H1 (cell line): ENCODE measurements around the gene SHISAL1. TPM values are rescaled to one million over a fixed set of nuclear protein-coding genes. Genes with fewer than 3 reads are reported as not detected.
A peak's percentile ranks its signal among the peaks of the same experiment; 100 is the strongest.

Source experiments
- CTCF ChIA-PET: fragments of 300-600 bp; sonication (Branson Sonifier 250); formaldehyde crosslinking; loops from one replicate; lab custom pipeline; 2021; ENCODE audit not compliant: partially characterized antibody; lab: Charles Lee
- POLR2A ChIA-PET: fragments of 300-600 bp; sonication (Branson Sonifier 250); formaldehyde crosslinking; loops from one replicate; lab custom pipeline; 2021; ENCODE audit warnings: inconsistent platforms; ENCODE audit not compliant: partially characterized antibody; lab: Charles Lee
- DNase-seq, 2 experiments: peaks; one replicate each; pipeline versions ENCODE4 v3.0.0 to v3.0.0-alpha.2; 2010 to 2022; ENCODE audit warnings: low spot score in 2 of 2, low read depth in 1 of 2, mixed read lengths in 1 of 2
- FAIRE-seq: peaks from 2 replicates; lab custom pipeline; 2011; peaks lifted over from hg19 to GRCh38; lab: Jason Lieb, UNC
- H2AFZ ChIP-seq: 2 replicates; pipeline ENCODE4 v1.8.1; 2012; ENCODE audit warnings: low read length, inconsistent platforms
- H2AK5ac ChIP-seq: 2 replicates; pipeline ENCODE4 v1.6.1; 2013; ENCODE audit warnings: low read depth, low read length
- H2BK120ac ChIP-seq: replicated peaks from 2 replicates; pipeline ENCODE3; 2013; ENCODE audit warnings: low read depth, low read length, inconsistent platforms
- H2BK12ac ChIP-seq: 2 replicates; pipeline ENCODE4 v1.6.1; 2013; ENCODE audit warnings: low read depth, low read length
- H2BK15ac ChIP-seq: 2 replicates; pipeline ENCODE4 v1.6.1; 2013; ENCODE audit warnings: low read length
- H2BK20ac ChIP-seq: 2 replicates; pipeline ENCODE4 v1.6.1; 2013; ENCODE audit warnings: low read length
- H2BK5ac ChIP-seq: 2 replicates; pipeline ENCODE4 v1.6.1; 2013; ENCODE audit warnings: low read depth, low read length
- H3K14ac ChIP-seq: 2 replicates; pipeline ENCODE4 v1.6.1; 2013; ENCODE audit warnings: inconsistent platforms; ENCODE audit not compliant: insufficient read length
- H3K18ac ChIP-seq: 2 replicates; pipeline ENCODE4 v1.6.1; 2013; ENCODE audit warnings: low read length; ENCODE audit errors: extremely low read depth
- H3K23ac ChIP-seq: 2 replicates; pipeline ENCODE4 v1.6.1; 2013; ENCODE audit warnings: inconsistent platforms; ENCODE audit not compliant: insufficient read length
- H3K23me2 ChIP-seq: 2 replicates; pipeline ENCODE4 v1.6.1; 2013; ENCODE audit warnings: low read depth, low read length
- H3K27ac ChIP-seq: 2 replicates; pipeline ENCODE4 v1.6.1; 2011; ENCODE audit warnings: low read depth, low read length, inconsistent platforms
- H3K27me3 ChIP-seq, 4 experiments: replicated peaks in 1 of 4; 1 replicate in 1 of 4; 2 replicates in 3 of 4; pipeline versions ENCODE4 v1.6.1 to v1.8.1; 2011 to 2013; ENCODE audit warnings: low read length in 3 of 4, mild to moderate bottlenecking in 3 of 4, inconsistent platforms in 2 of 4, mixed read lengths in 2 of 4, moderate library complexity in 1 of 4; ENCODE audit not compliant: control insufficient read depth in 3 of 4, insufficient read depth in 3 of 4; ENCODE audit errors: extremely low read depth in 1 of 4
- H3K36me3 ChIP-seq, 4 experiments: 2 replicates each; pipeline versions ENCODE4 v1.6.1 to v1.8.1; 2011 to 2013; ENCODE audit warnings: mild to moderate bottlenecking in 4 of 4, low read length in 3 of 4, moderate library complexity in 2 of 4, control low read depth in 1 of 4, inconsistent platforms in 1 of 4; ENCODE audit not compliant: insufficient read depth in 4 of 4, control insufficient read depth in 2 of 4
- H3K4ac ChIP-seq: replicated peaks from 2 replicates; pipeline ENCODE3; 2013; ENCODE audit warnings: low read length, low read depth, mixed read lengths, inconsistent platforms; ENCODE audit not compliant: insufficient read length
- H3K4me1 ChIP-seq, 4 experiments: replicated peaks in 1 of 4; 1 replicate in 1 of 4; 2 replicates in 3 of 4; pipeline versions ENCODE4 v1.6.1 to v1.8.1; 2011 to 2013; ENCODE audit warnings: low read length in 3 of 4, inconsistent platforms in 2 of 4, mixed read lengths in 1 of 4; ENCODE audit not compliant: insufficient read depth in 4 of 4, control insufficient read depth in 3 of 4
- H3K4me2 ChIP-seq, 2 experiments: 2 replicates each; pipeline versions ENCODE4 v1.6.1 to v1.8.1; 2011 to 2013; ENCODE audit warnings: low read depth in 2 of 2, low read length in 2 of 2, control low read depth in 1 of 2, inconsistent platforms in 1 of 2, mild to moderate bottlenecking in 1 of 2; ENCODE audit not compliant: insufficient read depth in 1 of 2
- H3K4me3 ChIP-seq, 4 experiments: fragments of 200-600, 300-600 bp in 1 of 4; sonication (generic), shearing (Covaris generic), sonication (Bioruptor Twin) in 1 of 4; 2 replicates each; pipeline versions ENCODE4 v1.5.1 to v1.8.1; 2011 to 2016; ENCODE audit warnings: low read length in 4 of 4, low read depth in 3 of 4, control low read depth in 2 of 4, inconsistent platforms in 2 of 4, mild to moderate bottlenecking in 2 of 4, mixed read lengths in 1 of 4, moderate library complexity in 1 of 4; ENCODE audit not compliant: insufficient read depth in 2 of 4; ENCODE audit errors: extremely low read depth in 1 of 4
- H3K56ac ChIP-seq: replicated peaks from 2 replicates; pipeline ENCODE3; 2013; ENCODE audit warnings: low read depth, mild to moderate bottlenecking, mixed read lengths, low read length, inconsistent platforms; ENCODE audit not compliant: insufficient read length
- H3K79me1 ChIP-seq: 2 replicates; pipeline ENCODE4 v1.6.1; 2013; ENCODE audit warnings: low read depth, low read length, control low read depth
- H3K79me2 ChIP-seq, 2 experiments: 2 replicates each; pipeline versions ENCODE4 v1.6.1 to v1.8.1; 2012 to 2013; ENCODE audit warnings: low read length in 2 of 2, mild to moderate bottlenecking in 2 of 2, inconsistent platforms in 1 of 2; ENCODE audit not compliant: insufficient read depth in 2 of 2, control insufficient read depth in 1 of 2
- H3K9ac ChIP-seq, 4 experiments: replicated peaks in 1 of 4; 1 replicate in 1 of 4; 2 replicates in 3 of 4; pipeline versions ENCODE4 v1.6.1 to v1.8.1; 2011 to 2013; ENCODE audit warnings: low read depth in 3 of 4, low read length in 3 of 4, control low read depth in 2 of 4, mild to moderate bottlenecking in 2 of 4, moderate library complexity in 2 of 4, inconsistent platforms in 1 of 4; ENCODE audit errors: extremely low read depth in 1 of 4
- H3K9me3 ChIP-seq, 2 experiments: 2 replicates each; pipeline versions ENCODE4 v1.6.1 to v1.8.1; 2012 to 2013; ENCODE audit warnings: mild to moderate bottlenecking in 2 of 2, moderate library complexity in 2 of 2, control low read depth in 1 of 2, inconsistent platforms in 1 of 2, low read depth in 1 of 2, low read length in 1 of 2, mixed read lengths in 1 of 2; ENCODE audit not compliant: insufficient read depth in 2 of 2
- H4K20me1 ChIP-seq, 2 experiments: replicated peaks in 1 of 2; 2 replicates each; pipeline versions ENCODE3 to v1.8.1; 2011 to 2013; ENCODE audit warnings: inconsistent platforms in 2 of 2, low read length in 2 of 2, mild to moderate bottlenecking in 1 of 2; ENCODE audit not compliant: insufficient read depth in 2 of 2, control insufficient read depth in 1 of 2
- H4K5ac ChIP-seq: 2 replicates; pipeline ENCODE4 v1.6.1; 2013; ENCODE audit warnings: low read length, low read depth, mixed read lengths, inconsistent platforms; ENCODE audit not compliant: insufficient read length
- H4K8ac ChIP-seq: 2 replicates; pipeline ENCODE4 v1.8.0; 2013; ENCODE audit warnings: mild to moderate bottlenecking, moderate library complexity, low read length, inconsistent platforms; ENCODE audit not compliant: insufficient read depth; ENCODE audit errors: extremely low read depth
- H4K91ac ChIP-seq: replicated peaks from 2 replicates; pipeline ENCODE3; 2013; ENCODE audit warnings: low read length, mixed read lengths, inconsistent platforms; ENCODE audit not compliant: insufficient read length
- CEBPB ChIP-seq: IDR thresholded peaks from 2 replicates; pipeline ENCODE4 v1.6.1; 2012; ENCODE audit warnings: low read depth, low read length
- CHD1 ChIP-seq: IDR thresholded peaks from 2 replicates; pipeline ENCODE4 v1.6.1; 2012; ENCODE audit warnings: low read depth, low read length, improper control_type of control experiment
- CTBP2 ChIP-seq: IDR thresholded peaks from 2 replicates; pipeline ENCODE4 v1.7.0; 2011; ENCODE audit warnings: borderline replicate concordance, mild to moderate bottlenecking, moderate library complexity, mixed read lengths, low read length; ENCODE audit not compliant: insufficient read depth, insufficient read length
- KDM1A ChIP-seq: fragments of 200-600, 300-600 bp; sonication (generic); IDR thresholded peaks from 2 replicates; pipeline ENCODE4 v1.7.1; 2016; ENCODE audit warnings: mild to moderate bottlenecking, low read length, borderline replicate concordance
- KDM4A ChIP-seq: IDR thresholded peaks from one replicate; pipeline ENCODE4 v1.7.1; 2012; ENCODE audit warnings: low read depth, mild to moderate bottlenecking, moderate library complexity, low read length, inconsistent platforms; ENCODE audit not compliant: severe bottlenecking
- POU5F1 ChIP-seq: IDR thresholded peaks from 2 replicates; pipeline ENCODE4 v1.6.1; 2011; ENCODE audit warnings: low read depth, mild to moderate bottlenecking, low read length, moderate library complexity
- RAD21 ChIP-seq, 2 experiments: IDR thresholded peaks in 1 of 2; conservative IDR thresholded peaks in 1 of 2; 2 replicates each; pipeline ENCODE4 v1.6.1; 2011; ENCODE audit warnings: low read depth in 2 of 2, low read length in 2 of 2, improper control_type of control experiment in 1 of 2, inconsistent platforms in 1 of 2, mild to moderate bottlenecking in 1 of 2, moderate library complexity in 1 of 2
- SIRT6 ChIP-seq: IDR thresholded peaks from one replicate; pipeline ENCODE4 v1.7.1; 2012; ENCODE audit warnings: low read length, inconsistent platforms
- SP1 ChIP-seq: IDR thresholded peaks from 2 replicates; pipeline ENCODE4 v1.6.1; 2011; ENCODE audit warnings: low read depth, low read length
- SP4 ChIP-seq: IDR thresholded peaks from 2 replicates; pipeline ENCODE4 v1.6.1; 2012; ENCODE audit warnings: low read length, inconsistent platforms
- TCF12 ChIP-seq: IDR thresholded peaks from 2 replicates; pipeline ENCODE4 v1.6.1; 2011; ENCODE audit warnings: low read depth, mild to moderate bottlenecking, low read length
- WGBS, 2 experiments: shearing (Covaris generic) in 1 of 2; methylation state at CpG; one replicate each; pipeline versions ENCODE4 v1.1.6 to v1.1.7; 2013 to 2015; ENCODE audit warnings: low lambda C conversion rate in 2 of 2, mixed read lengths in 2 of 2, inconsistent platforms in 1 of 2, low coverage in 1 of 2, missing lambda C conversion rate in 1 of 2; ENCODE audit not compliant: insufficient replicate concordance in 2 of 2, insufficient coverage in 1 of 2, insufficient read length in 1 of 2; ENCODE audit errors: extremely low coverage in 1 of 2, missing lambda C conversion rate in 1 of 2; 5-methylcytosine and 5-hydroxymethylcytosine counted together
- polyA plus RNA-seq, 7 experiments: library from polyadenylated mRNA; depleted of rRNA in 3 of 7; stranded (reverse) in 5 of 7; unstranded in 2 of 7; fragments of >200 nt in 5 of 7; fragments of 200-250 nt in 2 of 7; gene quantifications; 1 replicate in 5 of 7; 2 replicates in 1 of 7; 4 replicates in 1 of 7; pipeline versions ENCODE4 v1.2.1 to v1.2.3, GENCODE V29; 2011 to 2013; ENCODE audit warnings: missing spikeins in 2 of 7, mixed read lengths in 2 of 7
- total RNA-seq: library from RNA; stranded (reverse); fragmentation: NEBNext Ultra II Directional; extraction: Animal tissue kit (Norgen Biotek cat#: 25700); gene quantifications from 2 replicates; pipeline ENCODE4 v1.2.1, GENCODE V29; 2021

SHISAL1 gene
- total and polyA plus RNA-seq, 2 of the 8 experiments (the other 6 are each of a cell fraction or from before 2014, with no cell fraction given), result 3.7 to 5.8 TPM

GRCh38 chr22:44220727-44221680 is 91.7 kb downstream of the SHISAL1 start:
- H3K79me2 ChIP-seq, result no peaks in the 10 kb centered on the region
- H3K4me2 ChIP-seq, result no peak overlapping the region
- no peak overlapping the region for H4K8ac ChIP-seq
- no peaks in the 10 kb centered on the region for H3K4me1 ChIP-seq
- DNase-seq, result peak in 1 of 2 experiments; percentile 38
- no peak overlapping the region for H2BK5ac ChIP-seq
- H3K27me3 ChIP-seq, result no peaks in the 10 kb centered on the region
- no peak overlapping the region for H2BK20ac ChIP-seq
- no peak overlapping the region for H2BK12ac ChIP-seq
- 79% methylated on average over 23 of the region's 23 CpGs; no CpG with 5 or more reads in 1 of the 2 experiments for WGBS, 2 experiments
- H2AK5ac ChIP-seq, result no peak overlapping the region
- H3K27ac ChIP-seq, result no peak overlapping the region
- no peaks in the 10 kb centered on the region for H4K20me1 ChIP-seq
- POLR2A ChIA-PET, result interaction anchor here (1.4 kb wide), 1 partner anchor 14 kb away, joined by 3 read pairs; no protein-coding TSS in a partner anchor
- H3K14ac ChIP-seq, result no peak overlapping the region
- H3K23me2 ChIP-seq, result no peaks in the 10 kb centered on the region
- no peaks in the 10 kb centered on the region for H3K36me3 ChIP-seq
- peaks cover 0 to 7% of the 10 kb centered on the region in 2 experiments; a peak in 1 of 4 replicates for H3K9me3 ChIP-seq
- H2AFZ ChIP-seq, result no peak overlapping the region
- FAIRE-seq, result no peak
- no peaks in the 10 kb centered on the region for H3K79me1 ChIP-seq
- no peak overlapping the region for H3K4ac ChIP-seq
- H2BK15ac ChIP-seq, result no peak overlapping the region
- no peak overlapping the region for H3K18ac ChIP-seq
- no peak overlapping the region for H3K9ac ChIP-seq
- no peak overlapping the region for H2BK120ac ChIP-seq
- H4K5ac ChIP-seq, result no peak overlapping the region
- no peak overlapping the region for H3K23ac ChIP-seq
- CTCF ChIA-PET, result interaction anchor here (0.6 to 1.7 kb wide), 5 partner anchors 10 to 347 kb away, joined by 3 to 5 read pairs (median 3); no protein-coding TSS in a partner anchor
- H3K4me3 ChIP-seq, result no peak overlapping the region
- no peak overlapping the region for H3K56ac ChIP-seq
- no peak overlapping the region for H4K91ac ChIP-seq
- TF ChIP-seq POU5F1 (no peak), CHD1 (no peak), SIRT6 (no peak), CEBPB (no peak), RAD21 (IDR thresholded peaks at IDR 0.05 in 1 of 2, conservative IDR thresholded peaks at IDR 0.05 in 1 of 2; ENCODE audit: low read depth in 2 of 2, low read length in 2 of 2) (no peak), SP4 (no peak), KDM4A (no peak), KDM1A (no peak), CTBP2 (no peak), TCF12 (no peak), SP1 (no peak)
